Superior temporal gyrus (tissue), 1 donor: ENCODE data around the gene NAA10.

Source experiments
- DNase-seq: peaks from one replicate; pipeline ENCODE4 v3.0.0-alpha.2; 2016; ENCODE audit errors: extremely low spot score

NAA10 gene

GRCh38 chrX:153883163-153883843 lies 51.5 kb downstream of the NAA10 start:
- DNase-seq: no peak

GRCh38 chrX:153882557-153882956 lies 52.3 kb downstream of the NAA10 start:
- DNase-seq: no peak

GRCh38 chrX:153882086-153882498 lies 52.7 kb downstream of the NAA10 start:
- DNase-seq: no peak

GRCh38 chrX:153881281-153881680 lies 53.6 kb downstream of the NAA10 start:
- DNase-seq: no peak

GRCh38 chrX:153880440-153880815 lies 54.4 kb downstream of the NAA10 start:
- no peak for DNase-seq

GRCh38 chrX:153879741-153880439 lies 54.9 kb downstream of the NAA10 start:
- no peak for DNase-seq
